HG03521 (cell line): ENCODE results near the gene DUSP7.

ENCODE experiments used
- ATAC-seq: cut with Tn5 transposase; IDR thresholded peaks from one replicate; pipeline ENCODE4 v1.9.1; 2021; ENCODE audit warnings: mild to moderate bottlenecking, moderate library complexity; ENCODE audit not compliant: unreplicated experiment

DUSP7 gene

GRCh38 chr3:52013802-52014598, 42.4 kb downstream of the DUSP7 start:
- ATAC-seq: no peak

- no peak for ATAC-seq
These were observed 43.7 kb downstream of the DUSP7 start for GRCh38 chr3:52012699-52013098.

GRCh38 chr3:52010431-52010830, 45.9 kb downstream of the DUSP7 start:
- ATAC-seq: no peak

GRCh38 chr3:52007291-52007690, 49.1 kb downstream of the DUSP7 start:
- ATAC-seq: no peak

- no peak for ATAC-seq
These were observed 49.6 kb downstream of the DUSP7 start for GRCh38 chr3:52006820-52007133.

- ATAC-seq: no peak
These were observed 50.2 kb downstream of the DUSP7 start for GRCh38 chr3:52006017-52006819.

- no peak for ATAC-seq
These were observed 50.8 kb downstream of the DUSP7 start for GRCh38 chr3:52005571-52005986.

- no peak for ATAC-seq
These were observed 51.4 kb downstream of the DUSP7 start for GRCh38 chr3:52004906-52005395.

- no peak for ATAC-seq
These were observed 52.1 kb downstream of the DUSP7 start for GRCh38 chr3:52004163-52004787.

- ATAC-seq: no peak
These were observed 53.6 kb downstream of the DUSP7 start for GRCh38 chr3:52002748-52003147.

GRCh38 chr3:52001443-52001974, 54.9 kb downstream of the DUSP7 start:
- ATAC-seq: peak; percentile 76

GRCh38 chr3:51999846-52000245, 56.5 kb downstream of the DUSP7 start:
- ATAC-seq: no peak
